Suppressor macrophage treated with lipopolysaccharide for 4 hours (primary cell): Measurements from ENCODE around the gene ANKRD53.
"Not testable (repeated sequence)": the region's sequence is repeated elsewhere in the genome, so short reads cannot be mapped to it uniquely, and the experiment has no call there.

Experiments
- DNase-seq: peaks from one replicate; pipeline ENCODE4 v3.0.0-alpha.2; 2020

The ANKRD53 gene

DNA sequence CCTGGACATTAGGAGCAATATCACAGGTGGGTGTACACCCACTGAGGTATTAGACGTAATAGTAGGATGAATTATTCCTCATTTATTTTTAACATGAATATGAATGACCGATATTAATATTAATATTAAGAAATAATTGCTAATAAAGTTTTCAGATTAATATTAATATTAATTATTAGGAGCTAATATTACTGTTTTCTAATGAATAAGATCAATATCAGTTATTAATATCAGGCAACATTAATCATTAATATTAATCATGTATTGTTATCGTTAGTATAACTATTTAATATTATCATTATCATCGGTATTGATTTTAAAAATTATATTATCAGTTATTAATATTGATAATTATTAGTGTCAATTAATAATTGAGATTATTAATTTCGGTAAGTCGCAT, 41.6 kb downstream of the ANKRD53 start:
- not testable (repeated sequence) for DNase-seq

DNA sequence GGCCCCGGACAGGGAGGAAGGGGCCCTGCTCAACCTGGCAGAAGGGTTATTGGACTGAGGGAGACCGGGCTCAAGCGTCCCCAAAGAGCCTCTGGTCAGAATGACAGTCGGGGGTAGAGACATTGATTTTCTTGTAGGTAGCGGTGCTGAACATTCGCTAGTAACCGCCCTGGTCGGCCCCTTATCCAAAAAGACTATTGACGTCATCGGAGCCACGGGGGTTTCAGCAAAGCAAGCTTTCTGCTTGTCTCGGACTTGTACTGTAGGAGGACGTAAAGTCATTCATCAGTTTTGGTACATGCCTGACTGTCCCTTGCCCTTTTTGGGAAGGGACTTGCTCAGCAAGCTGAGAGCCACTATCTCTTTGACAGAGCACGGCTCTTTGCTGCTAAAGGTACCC, 43.0 kb downstream of the ANKRD53 start:
- DNase-seq: not testable (repeated sequence)

GRCh38 chr2:71023553-71024243, 45.3 kb downstream of the ANKRD53 start:
- not testable (repeated sequence) for DNase-seq
